Tibial nerve (tissue), 4 donors: ENCODE data around the gene HLA-DRB5. TPM values are rescaled to one million over a fixed set of nuclear protein-coding genes. Genes with fewer than 3 reads are reported as not detected.
"Not testable (repeated sequence)": the region's sequence is repeated elsewhere in the genome, so short reads cannot be mapped to it uniquely, and the experiment has no call there.

Experiments
- DNase-seq, 2 donors: peaks; one replicate each; pipeline ENCODE4 v3.0.0-alpha.2; 2019; ENCODE audit warnings: low spot score in 2 of 2
- H3K27ac ChIP-seq, 4 donors: fragments of 200-600 bp; sonication (generic) in 3 of 4; one replicate each; pipeline ENCODE4 v1.5.1; 2017 to 2019; ENCODE audit warnings: mild to moderate bottlenecking in 1 of 4
- H3K27me3 ChIP-seq, 2 donors: fragments of 200-600 bp; sonication (generic) in 1 of 2; one replicate each; pipeline versions ENCODE4 v1.5.1 to v1.6.0; 2017 to 2019
- H3K36me3 ChIP-seq, 3 donors: fragments of 200-600 bp; sonication (generic); one replicate each; pipeline ENCODE4 v1.5.1; 2018 to 2019
- H3K4me1 ChIP-seq, 4 donors: fragments of 200-600 bp; sonication (generic) in 3 of 4; one replicate each; pipeline ENCODE4 v1.5.1; 2017 to 2019
- H3K4me3 ChIP-seq, 4 donors: fragments of 200-600 bp; sonication (generic) in 3 of 4; one replicate each; pipeline ENCODE4 v1.5.1; 2017 to 2019; ENCODE audit warnings: mild to moderate bottlenecking in 1 of 4, moderate library complexity in 1 of 4
- H3K9me3 ChIP-seq, 4 donors: fragments of 200-600 bp; sonication (generic) in 3 of 4; one replicate each; pipeline ENCODE4 v1.5.1; 2017 to 2019
- EP300 ChIP-seq, 2 donors: sonication (generic); formaldehyde crosslinking; IDR thresholded peaks; one replicate each; pipeline ENCODE4 v1.6.1; 2017; ENCODE audit warnings: antibody characterized with exemption in 2 of 2, mild to moderate bottlenecking in 1 of 2
- POLR2A ChIP-seq, 2 donors: fragments of 450-650 bp; IDR thresholded peaks; one replicate each; pipeline ENCODE4 v1.6.1; 2017; ENCODE audit warnings: antibody characterized with exemption in 2 of 2, mild to moderate bottlenecking in 2 of 2, moderate library complexity in 2 of 2
- WGBS, 2 donors: methylation state at CpG; one replicate each; pipeline ENCODE4 v1.1.5; 2018; 5-methylcytosine and 5-hydroxymethylcytosine counted together
- total RNA-seq, 4 donors: library from RNA; depleted of rRNA; stranded (reverse); fragments of >200 nt; gene quantifications; one replicate each; pipeline ENCODE4 v1.1.0, GENCODE V29; 2016
- TF ChIP-seq, protein P1 (sequence below), 5 experiments: fragments of 200-600 bp in 3 of 5; fragments of 450-650 bp in 2 of 5; sonication (generic) in 3 of 5; IDR thresholded peaks; one replicate each; pipeline ENCODE4 v1.5.1; 2016 to 2019; ENCODE audit warnings: antibody characterized with exemption in 5 of 5, mild to moderate bottlenecking in 3 of 5, moderate library complexity in 2 of 5

HLA-DRB5 gene
- total RNA-seq, 4 donors from 2014 or later: 5.1 to 56.1 TPM; not detected in 2

- Histone ChIP-seq H3K36me3 (no peaks in the 10 kb centered on the region), H3K4me3 (no peak overlapping the region), H3K27me3 (no peaks in the 10 kb centered on the region), H3K4me1 (no peaks in the 10 kb centered on the region), H3K27ac (no peak overlapping the region), H3K9me3 (no peaks in the 10 kb centered on the region)
- TF ChIP-seq EP300 (IDR thresholded peaks at IDR 0.05): no peak
- TF ChIP-seq POLR2A (IDR thresholded peaks at IDR 0.05): no peak
- TF ChIP-seq, protein P1, sequence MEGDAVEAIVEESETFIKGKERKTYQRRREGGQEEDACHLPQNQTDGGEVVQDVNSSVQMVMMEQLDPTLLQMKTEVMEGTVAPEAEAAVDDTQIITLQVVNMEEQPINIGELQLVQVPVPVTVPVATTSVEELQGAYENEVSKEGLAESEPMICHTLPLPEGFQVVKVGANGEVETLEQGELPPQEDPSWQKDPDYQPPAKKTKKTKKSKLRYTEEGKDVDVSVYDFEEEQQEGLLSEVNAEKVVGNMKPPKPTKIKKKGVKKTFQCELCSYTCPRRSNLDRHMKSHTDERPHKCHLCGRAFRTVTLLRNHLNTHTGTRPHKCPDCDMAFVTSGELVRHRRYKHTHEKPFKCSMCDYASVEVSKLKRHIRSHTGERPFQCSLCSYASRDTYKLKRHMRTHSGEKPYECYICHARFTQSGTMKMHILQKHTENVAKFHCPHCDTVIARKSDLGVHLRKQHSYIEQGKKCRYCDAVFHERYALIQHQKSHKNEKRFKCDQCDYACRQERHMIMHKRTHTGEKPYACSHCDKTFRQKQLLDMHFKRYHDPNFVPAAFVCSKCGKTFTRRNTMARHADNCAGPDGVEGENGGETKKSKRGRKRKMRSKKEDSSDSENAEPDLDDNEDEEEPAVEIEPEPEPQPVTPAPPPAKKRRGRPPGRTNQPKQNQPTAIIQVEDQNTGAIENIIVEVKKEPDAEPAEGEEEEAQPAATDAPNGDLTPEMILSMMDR (IDR thresholded peaks at IDR 0.05): no peak
- DNase-seq: no peak
- WGBS, 2 donors: 58 to 62% methylated on average over 3 to 5 of the region's 9 CpGs
These were observed 24.3 kb upstream of the HLA-DRB5 start for GRCh38 chr6:32554116-32554965.

DNA sequence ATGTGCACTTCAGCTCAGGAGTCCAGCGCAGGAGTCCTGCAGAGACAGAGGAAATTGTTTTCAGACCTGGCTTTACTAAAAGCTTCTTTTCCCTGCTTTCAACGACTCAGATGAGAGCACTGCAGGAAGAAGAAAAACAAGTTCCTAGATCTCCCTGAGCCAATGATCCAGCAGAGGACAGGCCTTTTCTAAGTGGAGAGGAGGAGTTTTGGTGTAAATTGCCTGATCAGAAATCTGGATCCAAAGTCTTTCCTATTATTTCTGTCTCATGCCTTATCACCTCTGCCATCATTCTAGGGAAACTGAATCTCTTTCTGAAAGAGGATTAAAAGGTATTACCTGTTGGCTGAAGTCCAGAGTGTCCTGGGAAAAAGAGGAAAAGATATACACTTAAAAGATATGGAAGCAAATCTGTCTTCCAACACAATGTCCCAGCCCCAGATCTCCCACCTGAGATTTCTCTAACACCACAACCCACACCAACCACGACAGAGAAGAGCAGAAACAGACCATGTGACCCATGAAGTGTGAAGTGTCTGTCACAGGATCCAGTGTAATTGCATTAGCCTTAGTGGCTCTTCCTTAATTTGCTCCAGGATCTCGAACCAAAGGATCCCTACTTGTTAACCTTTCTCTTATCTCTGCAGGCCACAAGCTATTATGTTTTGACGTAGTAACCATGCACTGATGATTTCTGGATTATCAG, 23.1 kb upstream of the HLA-DRB5 start:
- Histone ChIP-seq H3K36me3 (no peaks in the 10 kb centered on the region), H3K4me1 (no peaks in the 10 kb centered on the region), H3K9me3 (no peaks in the 10 kb centered on the region), H3K27me3 (no peaks in the 10 kb centered on the region), H3K4me3 (no peak overlapping the region), H3K27ac (no peak overlapping the region)
- TF ChIP-seq POLR2A (IDR thresholded peaks at IDR 0.05) (no peak), EP300 (IDR thresholded peaks at IDR 0.05) (no peak)
- TF ChIP-seq, protein P1 (IDR thresholded peaks at IDR 0.05): no peak
- no peak for DNase-seq
- 26 to 37% methylated on average over 4 of the region's 5 CpGs for WGBS, 2 donors

GRCh38 chr6:32551410-32551809, 21.3 kb upstream of the HLA-DRB5 start:
- WGBS, 2 donors: 29 to 35% methylated on average over 4 to 5 of the region's 5 CpGs
- H3K27ac ChIP-seq: no peak overlapping the region

GRCh38 chr6:32539839-32540238, 9.8 kb upstream of the HLA-DRB5 start:
- no peaks in the 10 kb centered on the region for H3K36me3 ChIP-seq
- no peaks in the 10 kb centered on the region for H3K4me1 ChIP-seq
- no peak for DNase-seq
- no peaks in the 10 kb centered on the region for H3K27me3 ChIP-seq
- WGBS, 2 donors: 28 to 39% methylated on average over 3 of the region's 5 CpGs
- TF ChIP-seq POLR2A (IDR thresholded peaks at IDR 0.05) (no peak), EP300 (IDR thresholded peaks at IDR 0.05) (no peak)
- TF ChIP-seq, protein P1 (IDR thresholded peaks at IDR 0.05): no peak
- H3K4me3 ChIP-seq: no peak overlapping the region
- H3K27ac ChIP-seq: no peak overlapping the region
- H3K9me3 ChIP-seq: no peaks in the 10 kb centered on the region

More at GRCh38 chr6:32551410-32551809, 21.3 kb upstream of the HLA-DRB5 start:
- H3K9me3 ChIP-seq: no peaks in the 10 kb centered on the region
- TF ChIP-seq, protein P1 (IDR thresholded peaks at IDR 0.05): no peak
- TF ChIP-seq EP300 (IDR thresholded peaks at IDR 0.05): no peak
- no peak for TF ChIP-seq POLR2A (IDR thresholded peaks at IDR 0.05)
- DNase-seq: no peak
- H3K4me1 ChIP-seq: no peaks in the 10 kb centered on the region
- H3K36me3 ChIP-seq: no peaks in the 10 kb centered on the region
- no peaks in the 10 kb centered on the region for H3K27me3 ChIP-seq
- no peak overlapping the region for H3K4me3 ChIP-seq

DNA sequence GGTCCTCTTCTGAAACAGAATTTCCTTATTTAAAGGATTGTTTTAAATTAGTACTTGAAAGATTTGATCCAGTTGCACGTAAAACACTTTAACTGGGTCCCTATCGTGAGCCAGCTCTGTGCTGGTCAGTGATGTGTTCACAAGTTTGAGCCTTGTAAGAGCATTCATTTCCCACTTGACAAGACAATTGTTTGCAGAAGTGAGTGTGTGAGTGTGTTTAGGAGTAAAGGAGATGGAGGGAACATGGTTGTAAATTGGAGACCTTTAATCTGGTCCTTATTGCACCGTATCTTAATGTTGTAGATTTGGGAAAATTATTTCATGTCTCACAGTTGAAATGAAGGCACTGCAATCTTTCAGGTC, 325 bp upstream of the HLA-DRB5 start:
- H3K4me3 ChIP-seq, DNase-seq, H3K4me1 ChIP-seq, H3K36me3 ChIP-seq, H3K27me3 ChIP-seq, H3K27ac ChIP-seq, H3K9me3 ChIP-seq: not testable (repeated sequence)
- WGBS, 2 donors: 0% methylated on average over 3 of the region's 3 CpGs
